Measurements from ENCODE around the gene TRIM37.

TRIM37 gene

GRCh38 chr17:59027750-59028149, 78.9 kb downstream of the TRIM37 start:
- DNase-seq = no peak

DNA sequence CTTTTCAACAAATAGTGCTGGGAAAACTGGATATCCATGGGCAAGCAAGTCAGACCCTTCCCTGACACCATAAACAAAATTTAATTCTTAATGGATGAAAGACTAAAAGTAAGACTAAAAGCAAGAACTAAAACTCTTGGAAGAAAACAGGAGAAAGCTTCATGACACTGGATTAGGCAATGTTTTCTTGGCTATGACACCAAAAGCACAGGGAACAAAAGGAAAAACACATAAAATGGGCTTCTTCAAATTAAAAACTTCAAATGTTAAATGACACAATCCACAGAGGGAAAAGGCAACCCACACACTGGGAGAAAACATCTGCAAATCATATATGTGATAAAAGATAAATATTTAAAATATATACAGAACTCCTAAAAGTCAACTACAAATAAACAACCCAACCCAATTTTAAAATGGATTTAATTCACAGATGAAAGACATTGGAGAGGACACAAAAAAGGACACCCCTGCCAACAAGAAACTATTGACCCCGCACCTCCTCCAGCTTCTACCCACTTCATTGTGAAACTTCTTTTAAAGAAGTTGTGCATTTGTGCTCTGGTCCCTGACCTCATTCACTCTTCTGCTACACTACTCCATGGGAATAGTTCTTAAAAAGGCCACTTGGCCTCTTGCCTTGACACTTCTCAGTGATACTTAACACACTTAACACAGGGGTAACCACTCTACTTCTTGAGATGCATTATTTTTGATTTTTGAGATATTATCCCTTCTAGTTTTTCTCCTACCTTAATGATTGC, 80.3 kb downstream of the TRIM37 start:
- no peak for DNase-seq

- DNase-seq = no peak
These were observed 81.8 kb downstream of the TRIM37 start for GRCh38 chr17:59024916-59025315.

GRCh38 chr17:59018019-59018418, 88.7 kb downstream of the TRIM37 start:
- no peak for DNase-seq

- no peak for DNase-seq
These were observed 94.7 kb downstream of the TRIM37 start for GRCh38 chr17:59011975-59012374.

DNA sequence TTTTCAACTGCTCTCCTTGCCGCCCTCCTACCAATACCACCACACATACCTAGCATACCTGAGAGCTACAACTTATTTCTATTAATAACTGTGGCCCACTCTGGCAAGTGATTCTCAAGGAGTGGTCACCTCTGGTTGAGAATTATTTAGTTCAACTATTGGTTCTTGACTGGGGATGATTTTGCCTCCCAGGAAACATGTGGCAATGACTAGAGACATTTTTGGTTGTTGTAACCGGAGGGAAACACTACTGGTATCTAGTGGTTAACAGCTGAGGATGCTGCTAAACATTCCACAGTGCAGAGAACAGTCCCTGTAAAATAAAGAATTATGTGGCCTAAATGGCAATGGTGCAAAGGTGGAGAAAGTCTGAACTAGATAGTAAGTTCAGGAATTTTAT, 96.7 kb downstream of the TRIM37 start:
- DNase-seq = no peak

- no peak for DNase-seq
These were observed 97.9 kb downstream of the TRIM37 start for GRCh38 chr17:59008737-59009136.

DNA sequence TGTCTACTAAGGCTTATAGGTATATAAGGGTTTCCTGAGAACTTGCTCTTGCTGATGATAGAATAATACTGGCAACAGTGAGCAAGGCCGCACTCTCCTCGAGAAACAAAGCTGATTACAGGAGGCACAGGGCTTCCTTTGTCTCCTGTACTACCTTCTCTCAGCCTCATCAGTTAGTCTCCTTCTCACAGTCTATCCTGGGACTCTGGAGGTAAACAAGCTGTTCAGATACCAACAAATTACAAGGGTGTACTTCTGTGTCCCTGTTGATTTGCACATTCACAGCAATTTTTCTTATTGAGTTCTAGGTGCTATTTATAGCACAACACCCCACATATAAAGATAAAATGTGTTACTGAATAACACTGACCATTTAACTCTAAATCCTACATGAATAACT, 98.7 kb downstream of the TRIM37 start:
- DNase-seq = no peak

DNA sequence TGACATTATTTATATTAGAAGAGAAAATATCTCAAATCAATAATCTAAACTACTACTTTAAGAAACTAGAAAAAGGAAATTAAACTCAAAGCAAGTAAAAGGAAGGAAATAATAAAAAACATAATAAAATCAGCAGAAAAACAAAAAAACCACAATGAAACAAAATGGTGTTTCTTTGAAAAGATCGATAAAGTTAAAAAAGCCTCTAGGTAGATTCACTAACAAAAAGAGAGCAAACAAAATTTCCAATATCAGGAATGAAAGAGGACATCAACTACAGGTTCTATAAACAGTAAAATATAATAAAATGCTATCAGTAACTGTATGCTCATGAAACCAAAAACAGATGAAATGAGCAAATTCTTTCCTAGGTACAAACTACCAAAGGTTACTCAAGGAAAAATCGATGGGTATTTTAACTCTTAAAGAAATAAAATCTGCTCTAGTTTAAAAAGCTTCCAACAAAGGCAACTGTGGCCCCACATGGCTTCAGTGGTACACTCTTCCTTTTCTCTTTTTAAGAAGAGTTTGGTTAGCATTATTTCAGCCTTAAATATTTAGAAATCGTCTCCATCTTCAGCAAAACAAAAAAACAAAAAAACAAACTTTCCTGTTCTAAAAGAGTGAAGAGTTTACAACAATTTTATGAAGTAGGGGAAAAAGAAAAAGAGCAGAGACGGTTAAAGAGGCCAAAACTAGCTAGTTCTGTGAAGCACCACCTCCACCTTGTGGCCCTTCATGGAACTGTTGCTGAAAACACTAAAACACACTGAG, 102.2 kb downstream of the TRIM37 start:
- no peak for DNase-seq

GRCh38 chr17:59003860-59004259, 102.8 kb downstream of the TRIM37 start:
- DNase-seq = no peak

DNA sequence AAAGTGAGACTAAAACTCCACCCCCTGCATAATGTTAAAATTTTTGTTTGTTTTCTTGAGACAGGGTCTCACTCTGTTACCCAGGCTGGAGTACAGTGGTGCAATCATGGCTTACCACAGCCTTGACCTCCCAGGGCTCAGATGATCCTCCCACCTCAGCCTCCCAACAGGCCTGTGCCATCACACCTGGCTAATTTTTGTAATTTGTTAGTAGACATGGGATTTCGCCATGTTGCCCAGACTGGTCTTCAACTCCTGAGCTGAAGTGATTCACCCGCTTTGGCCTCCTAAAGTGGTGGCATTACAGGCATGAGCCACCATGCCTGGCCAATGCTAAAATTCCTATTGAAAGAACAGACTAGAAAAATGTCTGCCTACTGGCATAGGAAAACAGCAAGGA, 103.8 kb downstream of the TRIM37 start:
- DNase-seq = no peak

- DNase-seq = no peak
These were observed 104.6 kb downstream of the TRIM37 start for GRCh38 chr17:59002126-59002525.

DNA sequence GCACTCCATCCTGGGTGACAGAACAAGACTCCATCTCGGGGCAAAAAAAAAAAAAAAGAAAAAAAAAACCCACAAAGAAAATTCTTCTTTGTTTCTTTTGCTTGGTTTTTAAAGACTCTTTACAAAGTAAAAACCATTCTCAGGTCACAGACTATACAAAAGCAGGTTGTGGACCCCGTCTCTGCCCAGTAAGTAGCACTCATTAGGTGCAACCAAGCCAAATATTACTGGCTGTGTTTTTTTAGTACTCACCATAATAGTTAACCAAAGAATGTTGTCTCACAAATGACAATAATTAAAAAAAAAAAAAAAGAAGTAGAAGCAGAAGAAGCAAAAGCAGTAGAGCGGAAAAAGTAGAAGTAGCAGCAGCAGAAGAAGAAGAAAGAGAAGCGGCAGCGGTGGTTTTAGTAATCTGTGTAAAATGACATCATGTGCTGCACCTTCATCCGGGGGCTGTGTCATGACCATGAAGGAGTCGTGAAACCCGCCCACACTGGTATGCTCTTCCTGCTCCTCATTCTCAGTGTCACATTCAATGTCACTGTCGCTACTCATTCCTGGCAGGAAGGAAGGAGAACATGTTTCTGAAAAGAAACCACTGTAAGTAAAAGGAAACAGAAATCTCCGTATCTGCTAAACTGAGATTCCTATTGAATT, 105.4 kb downstream of the TRIM37 start:
- DNase-seq = no peak

- DNase-seq = no peak
These were observed 106.7 kb downstream of the TRIM37 start for GRCh38 chr17:59000022-59000421.

GRCh38 chr17:58999500-58999899, 107.2 kb downstream of the TRIM37 start:
- no peak for DNase-seq

DNA sequence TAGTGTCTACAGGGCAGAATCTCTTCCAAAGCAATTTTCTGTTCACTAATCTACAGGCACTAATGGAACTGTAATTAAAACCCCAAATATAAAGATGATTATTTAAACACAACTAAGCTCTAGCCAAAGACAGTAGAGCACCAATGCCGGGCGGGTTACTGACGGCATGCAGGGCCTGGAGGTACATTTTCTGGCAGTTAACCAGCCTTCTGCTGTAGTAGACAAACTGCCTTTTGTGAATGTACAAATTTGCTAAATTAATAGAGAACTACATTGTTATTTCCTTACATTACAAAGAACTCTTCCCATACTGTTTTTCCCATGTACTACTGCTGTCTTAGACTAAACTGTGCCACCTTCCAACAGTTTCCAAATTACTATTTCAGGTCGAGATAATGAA, 107.8 kb downstream of the TRIM37 start:
- DNase-seq = no peak

GRCh38 chr17:58997756-58998553, 108.7 kb downstream of the TRIM37 start:
- no peak for DNase-seq

- no peak for DNase-seq
These were observed 109.7 kb downstream of the TRIM37 start for GRCh38 chr17:58996968-58997367.

- no peak for DNase-seq
These were observed 111.3 kb downstream of the TRIM37 start for GRCh38 chr17:58995247-58995940.

DNA sequence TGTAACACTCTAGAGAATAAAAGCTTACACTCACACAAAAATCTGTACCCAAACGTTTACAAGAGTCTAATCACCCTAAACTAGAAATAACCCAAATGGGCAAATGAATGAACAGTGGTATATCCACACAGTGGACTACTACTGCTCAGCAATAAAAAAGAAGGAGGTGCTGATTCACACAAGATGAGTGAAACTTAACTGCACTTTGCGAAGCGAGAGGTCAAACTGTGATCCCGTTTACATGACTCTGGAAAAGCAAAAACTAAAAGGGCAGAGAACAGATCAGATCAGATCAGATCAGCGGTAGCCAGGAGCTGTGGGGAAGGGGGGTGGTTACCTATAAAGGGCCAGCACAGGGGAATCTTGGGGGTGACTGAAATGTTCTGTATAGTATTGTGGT, 113.4 kb downstream of the TRIM37 start:
- DNase-seq = no peak

DNA sequence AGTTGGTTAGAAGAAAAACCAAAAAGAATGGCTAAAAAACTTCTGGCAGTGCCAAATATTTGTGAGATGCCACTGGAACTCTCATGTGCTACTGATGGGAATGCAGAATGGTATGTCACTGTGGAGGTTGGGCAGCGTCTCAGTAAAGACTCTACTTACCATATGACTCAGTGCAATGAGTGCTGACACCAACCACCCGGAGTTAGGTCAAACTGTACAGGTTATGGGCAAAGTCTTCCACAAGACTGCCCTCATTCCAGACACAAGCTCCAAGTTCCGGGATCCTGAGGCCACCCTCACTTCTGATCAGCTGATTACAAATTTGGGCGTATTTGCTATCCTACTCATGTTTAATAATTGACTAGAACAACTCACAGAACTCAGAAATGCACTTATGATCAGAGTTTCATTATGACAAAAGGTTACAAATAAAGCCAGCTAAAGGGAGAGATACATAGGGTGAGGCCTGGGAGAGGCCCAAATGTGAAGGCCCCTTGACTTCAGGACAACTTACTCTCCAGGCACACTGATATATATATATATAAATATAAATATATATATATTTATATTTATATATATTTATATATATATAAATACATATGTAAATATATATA, 114.9 kb downstream of the TRIM37 start:
- no peak for DNase-seq

DNA sequence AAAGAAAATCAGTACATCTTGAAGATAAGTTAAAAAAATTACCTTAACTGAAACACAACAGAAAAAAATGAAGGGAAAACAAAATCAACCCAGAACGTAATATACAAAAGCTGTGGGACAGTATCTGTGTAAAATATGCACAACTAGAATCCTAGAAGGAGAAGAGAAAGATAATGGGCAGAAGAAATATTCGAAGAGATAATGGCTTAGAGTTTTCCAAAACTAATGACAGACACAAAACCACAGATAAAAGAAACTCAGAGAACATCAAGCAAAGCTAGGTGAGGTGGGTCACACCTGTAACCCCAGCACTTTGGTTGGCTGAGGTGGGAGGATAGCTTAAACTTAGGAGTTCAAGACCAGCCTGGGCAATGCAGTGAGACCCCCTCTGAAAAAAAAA, 117.1 kb downstream of the TRIM37 start:
- DNase-seq = no peak
